SK-N-MC (cell line): ENCODE data around the gene KRTAP22-2.

Source experiments
- DNase-seq: peaks from one replicate; pipeline ENCODE4 v3.0.0-alpha.2; 2011; ENCODE audit warnings: low read depth, low spot score
- H3K27ac ChIP-seq: fragments of 200-600 bp; sonication (generic); 2 replicates; pipeline ENCODE4 v1.5.1; 2016; ENCODE audit warnings: mixed run types
- H3K36me3 ChIP-seq: fragments of 200-600 bp; sonication (generic); 2 replicates; pipeline ENCODE4 v1.6.1; 2017; ENCODE audit warnings: antibody characterized with exemption, low read length, mixed read lengths; ENCODE audit not compliant: insufficient read depth
- H3K4me3 ChIP-seq: fragments of 200-600 bp; sonication (generic); 2 replicates; pipeline ENCODE4 v1.5.1; 2016
- H3K9ac ChIP-seq: fragments of 200-600 bp; sonication (generic); 2 replicates; pipeline ENCODE4 v1.8.0; 2017; ENCODE audit warnings: mixed run types, mixed read lengths; ENCODE audit not compliant: insufficient read length
- H3K9me3 ChIP-seq: fragments of 200-600 bp; sonication (generic); 2 replicates; pipeline ENCODE4 v1.6.1; 2017; ENCODE audit warnings: low read depth, mild to moderate bottlenecking, antibody characterized with exemption, low read length, moderate library complexity, mixed read lengths
- EZH2 ChIP-seq: fragments of 200-600 bp; sonication (generic); IDR thresholded peaks from one replicate; pipeline ENCODE4 v1.6.1; 2017; ENCODE audit warnings: antibody characterized with exemption
- FOXP2 ChIP-seq: optimal IDR thresholded peaks from 2 replicates; pipeline ENCODE3; 2011; ENCODE audit warnings: mild to moderate bottlenecking, moderate library complexity; ENCODE audit not compliant: insufficient read depth; ENCODE audit errors: extremely low read length, control extremely low read depth
- POLR2AphosphoS5 ChIP-seq: IDR thresholded peaks from 2 replicates; pipeline ENCODE4 v1.6.1; 2012; ENCODE audit warnings: mild to moderate bottlenecking, low read depth, low read length, borderline replicate concordance

The KRTAP22-2 gene

DNA sequence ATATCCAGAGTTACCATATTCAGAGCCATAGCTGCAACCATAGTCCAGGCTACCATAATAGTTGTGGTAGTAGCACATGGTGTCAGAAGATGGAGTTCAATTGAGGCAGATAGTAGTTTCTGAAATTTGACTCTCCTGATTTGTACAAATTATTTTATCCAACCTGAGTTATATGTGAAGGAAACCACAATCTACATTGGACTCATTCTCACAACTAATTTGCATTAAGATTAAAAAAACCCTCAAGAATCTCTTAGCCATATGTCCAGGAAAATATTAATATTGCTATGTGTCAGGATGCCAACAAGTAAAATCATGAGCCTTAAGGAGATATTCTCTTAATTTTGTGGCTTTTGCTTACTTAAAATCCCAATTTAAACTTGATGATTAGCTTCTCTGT, at the start of gene KRTAP22-2:
TSS of gene KRTAP22-2 (minus strand) at position 101 of the 400 bp plus-strand sequence.
- no peak within 1 kb of the TSS for H3K9ac ChIP-seq
- H3K4me3 ChIP-seq, result no peak within 1 kb of the TSS
- H3K27ac ChIP-seq, result no peak within 1 kb of the TSS
- TF ChIP-seq POLR2AphosphoS5 (no peak), EZH2 (no peak), FOXP2 (no peak)
- DNase-seq, result no peak
- no peaks in the 10 kb centered on the region for H3K9me3 ChIP-seq
- no peaks in the 10 kb centered on the region for H3K36me3 ChIP-seq

DNA sequence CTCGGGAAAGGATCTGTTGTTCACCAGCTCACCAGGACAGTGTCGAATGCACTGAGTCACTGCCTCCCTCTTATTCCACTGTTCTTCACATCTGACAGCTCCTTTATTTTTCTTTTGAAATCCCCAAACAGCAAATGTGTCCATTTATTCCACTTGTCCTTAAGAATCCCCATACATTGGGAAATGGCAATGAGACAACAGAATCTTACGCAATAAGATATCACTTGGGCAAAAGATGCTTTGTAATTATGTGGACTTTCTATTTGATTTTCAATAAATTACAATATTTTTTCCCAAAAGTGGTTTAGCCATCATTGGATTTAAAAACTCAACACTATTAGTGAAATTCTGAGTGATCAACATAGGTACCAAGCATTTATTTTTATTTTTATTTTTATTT, 48.5 kb upstream of the KRTAP22-2 start:
- no peaks in the 10 kb centered on the region for H3K36me3 ChIP-seq
- TF ChIP-seq EZH2 (no peak), FOXP2 (no peak), POLR2AphosphoS5 (no peak)
- no peak overlapping the region for H3K27ac ChIP-seq
- no peak overlapping the region for H3K4me3 ChIP-seq
- no peak overlapping the region for H3K9ac ChIP-seq
- DNase-seq, result no peak
- no peaks in the 10 kb centered on the region for H3K9me3 ChIP-seq

GRCh38 chr21:30634906-30635305, 44.7 kb upstream of the KRTAP22-2 start, which contains the start of gene KRTAP20-2:
Gene KRTAP20-2 (plus strand): TSS chr21:30635206. CDS start chr21:30635264, 58 bp downstream.
- H3K4me3 ChIP-seq, result no peak within 1 kb of the TSS
- H3K9me3 ChIP-seq, result no peaks in the 10 kb centered on the region
- DNase-seq, result no peak
- no peak within 1 kb of the TSS for H3K9ac ChIP-seq
- no peak within 1 kb of the TSS for H3K27ac ChIP-seq
- H3K36me3 ChIP-seq, result no peaks in the 10 kb centered on the region
- no peak for TF ChIP-seq POLR2AphosphoS5
- TF ChIP-seq FOXP2, result no peak
- no peak for TF ChIP-seq EZH2

GRCh38 chr21:30629200-30629599, 39.0 kb upstream of the KRTAP22-2 start:
- Histone ChIP-seq H3K9me3 (no peaks in the 10 kb centered on the region), H3K36me3 (no peaks in the 10 kb centered on the region)

GRCh38 chr21:30628109-30628508, 37.9 kb upstream of the KRTAP22-2 start:
- no peak for DNase-seq
- Histone ChIP-seq H3K9ac (no peak overlapping the region), H3K36me3 (no peaks in the 10 kb centered on the region), H3K9me3 (no peaks in the 10 kb centered on the region), H3K4me3 (no peak overlapping the region), H3K27ac (no peak overlapping the region)
- TF ChIP-seq EZH2 (no peak), FOXP2 (no peak), POLR2AphosphoS5 (no peak)

More at GRCh38 chr21:30629200-30629599, 39.0 kb upstream of the KRTAP22-2 start:
- H3K9ac ChIP-seq, result no peak overlapping the region
- H3K27ac ChIP-seq, result no peak overlapping the region
- DNase-seq, result no peak
- no peak overlapping the region for H3K4me3 ChIP-seq
- no peak for TF ChIP-seq EZH2
- TF ChIP-seq POLR2AphosphoS5, result no peak
- TF ChIP-seq FOXP2, result no peak

GRCh38 chr21:30625449-30626165, 35.4 kb upstream of the KRTAP22-2 start:
- Histone ChIP-seq H3K9ac (no peak overlapping the region), H3K36me3 (no peaks in the 10 kb centered on the region), H3K9me3 (no peaks in the 10 kb centered on the region), H3K4me3 (no peak overlapping the region), H3K27ac (no peak overlapping the region)
- no peak for TF ChIP-seq POLR2AphosphoS5
- no peak for TF ChIP-seq FOXP2
- TF ChIP-seq EZH2, result no peak
- DNase-seq, result no peak

- no peak for TF ChIP-seq EZH2
- no peak for TF ChIP-seq POLR2AphosphoS5
- TF ChIP-seq FOXP2, result no peak
- DNase-seq, result no peak
- H3K27ac ChIP-seq, result no peak overlapping the region
- no peaks in the 10 kb centered on the region for H3K9me3 ChIP-seq
- H3K9ac ChIP-seq, result no peak overlapping the region
- H3K36me3 ChIP-seq, result no peaks in the 10 kb centered on the region
- no peak overlapping the region for H3K4me3 ChIP-seq
Observed at GRCh38 chr21:30623362-30623761, 33.2 kb upstream of the KRTAP22-2 start.

DNA sequence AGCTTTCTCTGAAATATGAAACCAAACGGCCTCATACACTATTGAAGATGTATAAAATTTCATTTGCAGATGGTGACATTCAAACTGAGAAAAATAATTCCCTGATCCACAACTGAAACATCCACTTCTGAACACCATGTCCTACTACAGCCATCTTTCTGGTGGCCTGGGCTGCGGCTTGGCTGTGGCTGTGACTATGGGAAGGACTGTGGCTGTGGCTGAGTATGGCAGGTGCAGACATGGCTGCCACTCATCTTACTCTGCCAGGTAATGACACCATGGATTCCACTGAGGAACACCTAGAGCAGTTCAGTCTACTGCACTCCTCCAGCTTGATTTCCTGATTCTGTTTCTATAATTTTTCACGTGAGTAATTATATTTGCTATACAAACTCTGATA, 30.3 kb upstream of the KRTAP22-2 start, which contains the start of gene KRTAP20-4:
TSS of gene KRTAP20-4 (plus strand) at position 106 of the 400 bp plus-strand sequence.
- no peak within 1 kb of the TSS for H3K4me3 ChIP-seq
- H3K9me3 ChIP-seq, result no peaks in the 10 kb centered on the region
- no peak within 1 kb of the TSS for H3K27ac ChIP-seq
- TF ChIP-seq EZH2 (no peak), POLR2AphosphoS5 (no peak), FOXP2 (no peak)
- DNase-seq, result no peak
- no peak within 1 kb of the TSS for H3K9ac ChIP-seq
- H3K36me3 ChIP-seq, result no peaks in the 10 kb centered on the region

- no peaks in the 10 kb centered on the region for H3K9me3 ChIP-seq
- TF ChIP-seq EZH2, result no peak
- TF ChIP-seq POLR2AphosphoS5, result no peak
- TF ChIP-seq FOXP2, result no peak
- H3K9ac ChIP-seq, result no peak overlapping the region
- no peak overlapping the region for H3K4me3 ChIP-seq
- H3K27ac ChIP-seq, result no peak overlapping the region
- no peak for DNase-seq
- H3K36me3 ChIP-seq, result no peaks in the 10 kb centered on the region
Observed at GRCh38 chr21:30620080-30620479, 29.9 kb upstream of the KRTAP22-2 start.

- Histone ChIP-seq H3K4me3 (no peak within 1 kb of the TSS), H3K36me3 (no peaks in the 10 kb centered on the region), H3K9ac (no peak within 1 kb of the TSS), H3K27ac (no peak within 1 kb of the TSS), H3K9me3 (no peaks in the 10 kb centered on the region)
- no peak for DNase-seq
- TF ChIP-seq POLR2AphosphoS5, result no peak
- no peak for TF ChIP-seq FOXP2
- TF ChIP-seq EZH2, result no peak
Observed at GRCh38 chr21:30616125-30616524, 25.9 kb upstream of the KRTAP22-2 start, which contains the start of gene KRTAP20-1. Gene KRTAP20-1 (plus strand): TSS chr21:30616425. CDS start chr21:30616455, 30 bp downstream.
